Measurements from ENCODE around the gene SNX24.

Gene SNX24

GRCh38 chr5:122943050-122943698 is 97.8 kb downstream of the SNX24 start:
- no peaks in the 10 kb centered on the region for H3K9me3 ChIP-seq (ENCODE audit: control insufficient read depth, insufficient read depth, low read depth, low read length)
- H3K4me1 ChIP-seq (ENCODE audit: control insufficient read depth, insufficient read depth, low read length), result peaks cover 3% of the 10 kb centered on the region
- no peak overlapping the region for H3K4me3 ChIP-seq (ENCODE audit: low read depth, low read length)
- no peaks in the 10 kb centered on the region for H3K36me3 ChIP-seq (ENCODE audit: control insufficient read depth in 2 of 2, insufficient read depth in 1 of 2, low read length in 2 of 2)
- H3K27ac ChIP-seq (ENCODE audit: extremely low read depth, low read depth, low read length), result no peak overlapping the region
- ChIA-PET POLR2A (no interaction called here), CTCF (no interaction called here)
- TF ChIP-seq, protein P1, sequence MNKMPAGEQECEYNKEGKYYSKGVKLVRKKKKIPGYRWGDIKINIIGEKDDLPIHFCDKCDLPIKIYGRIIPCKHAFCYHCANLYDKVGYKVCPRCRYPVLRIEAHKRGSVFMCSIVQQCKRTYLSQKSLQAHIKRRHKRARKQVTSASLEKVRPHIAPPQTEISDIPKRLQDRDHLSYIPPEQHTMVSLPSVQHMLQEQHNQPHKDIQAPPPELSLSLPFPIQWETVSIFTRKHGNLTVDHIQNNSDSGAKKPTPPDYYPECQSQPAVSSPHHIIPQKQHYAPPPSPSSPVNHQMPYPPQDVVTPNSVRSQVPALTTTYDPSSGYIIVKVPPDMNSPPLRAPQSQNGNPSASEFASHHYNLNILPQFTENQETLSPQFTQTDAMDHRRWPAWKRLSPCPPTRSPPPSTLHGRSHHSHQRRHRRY (tag by site-specific recombination; IDR thresholded peaks at IDR 0.05), result no peak
- TF ChIP-seq ZIC2 (tag by site-specific recombination; IDR thresholded peaks at IDR 0.05) (peak; percentile 37; the same call in 1 of the 2 replicates), ZNF830 (tag by site-specific recombination; IDR thresholded peaks at IDR 0.05; ENCODE audit: low read depth) (no peak), ZNF404 (tag by site-specific recombination; IDR thresholded peaks at IDR 0.05) (no peak), ZNF623 (tag by site-specific recombination; IDR thresholded peaks at IDR 0.05) (no peak), GLI2 (tag by site-specific recombination; IDR thresholded peaks at IDR 0.05; ENCODE audit: borderline replicate concordance, low read depth) (no peak), ZNF76 (tag by site-specific recombination; IDR thresholded peaks at IDR 0.05; ENCODE audit: borderline replicate concordance, low read depth) (no peak)

DNA sequence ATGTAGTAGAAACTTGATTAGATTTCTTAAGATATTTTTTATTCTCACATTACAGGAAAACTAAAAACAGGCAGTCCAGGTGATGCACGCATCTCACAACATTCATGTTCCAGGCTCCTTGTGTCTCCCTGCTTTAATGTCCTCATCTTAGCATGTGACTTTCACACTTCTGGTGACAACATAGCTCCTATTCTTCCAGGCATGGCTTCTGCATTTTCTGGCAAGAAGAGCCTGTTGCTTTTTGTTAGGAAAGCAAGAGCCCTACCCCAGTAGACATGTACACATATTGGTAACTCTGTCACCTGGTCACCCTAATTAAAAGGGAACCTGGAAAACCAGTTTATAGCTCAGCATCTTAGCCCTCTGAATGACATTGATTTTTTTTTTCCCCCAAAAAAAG is 98.6 kb downstream of the SNX24 start:
- peaks cover 3% of the 10 kb centered on the region for H3K4me1 ChIP-seq (ENCODE audit: control insufficient read depth, insufficient read depth, low read length)
- TF ChIP-seq SP3 (tag by site-specific recombination; IDR thresholded peaks at IDR 0.05), result no peak
- TF ChIP-seq SCRT2 (tag by site-specific recombination; IDR thresholded peaks at IDR 0.05), result 0 out of 2 replicates have a peak, but pooled peaks have one; percentile 19
- no peak for TF ChIP-seq EGR2 (tag by site-specific recombination; IDR thresholded peaks at IDR 0.05; ENCODE audit: low read depth)
- TF ChIP-seq ZNF580 (tag by site-specific recombination; IDR thresholded peaks at IDR 0.05), result no peak
- TF ChIP-seq MYNN (tag by site-specific recombination; IDR thresholded peaks at IDR 0.05; ENCODE audit: borderline replicate concordance), result no peak
- no peak for TF ChIP-seq ZNF280D (tag by site-specific recombination; IDR thresholded peaks at IDR 0.05)
- no peak overlapping the region for H3K4me3 ChIP-seq (ENCODE audit: low read depth, low read length)
- H3K9me3 ChIP-seq (ENCODE audit: control insufficient read depth, insufficient read depth, low read depth, low read length), result no peaks in the 10 kb centered on the region
- H3K36me3 ChIP-seq (ENCODE audit: control insufficient read depth in 2 of 2, insufficient read depth in 1 of 2, low read length in 2 of 2), result no peaks in the 10 kb centered on the region
- POLR2A ChIA-PET, result no interaction called here
- CTCF ChIA-PET, result no interaction called here
- no peak overlapping the region for H3K27ac ChIP-seq (ENCODE audit: extremely low read depth, low read depth, low read length)

DNA sequence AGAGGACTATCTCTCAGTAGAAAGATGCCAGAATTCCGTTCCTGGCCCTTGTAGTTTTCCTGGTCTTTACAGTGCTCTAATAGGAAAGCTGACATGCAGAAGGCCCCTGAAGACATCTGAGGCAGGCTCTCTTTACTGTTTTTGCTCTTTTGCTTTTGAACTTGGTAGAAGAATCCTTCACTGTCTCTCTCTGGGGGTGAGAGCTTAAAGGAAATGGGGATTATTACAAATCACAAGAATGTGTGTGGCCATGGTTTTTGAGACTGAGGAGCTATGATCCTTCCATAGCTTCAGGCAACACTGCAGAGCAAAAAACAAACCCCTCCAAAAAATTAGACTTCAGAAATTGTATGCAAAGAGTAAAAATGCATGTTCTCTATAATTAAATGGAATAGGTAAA is 102.0 kb downstream of the SNX24 start:
- no peaks in the 10 kb centered on the region for H3K9me3 ChIP-seq (ENCODE audit: control insufficient read depth, insufficient read depth, low read depth, low read length)
- POLR2A ChIA-PET, result no interaction called here
- peaks cover 2% of the 10 kb centered on the region for H3K4me1 ChIP-seq (ENCODE audit: control insufficient read depth, insufficient read depth, low read length)
- H3K27ac ChIP-seq (ENCODE audit: extremely low read depth, low read depth, low read length), result no peak overlapping the region
- no peaks in the 10 kb centered on the region for H3K36me3 ChIP-seq (ENCODE audit: control insufficient read depth in 2 of 2, insufficient read depth in 1 of 2, low read length in 2 of 2)
- CTCF ChIA-PET, result interaction anchor here (1.0 kb wide), 1 partner anchor 38 kb away, joined by 3 read pairs; no protein-coding TSS in a partner anchor
- no peak overlapping the region for H3K4me3 ChIP-seq (ENCODE audit: low read depth, low read length)
- TF ChIP-seq ZNF529 (tag by site-specific recombination; IDR thresholded peaks at IDR 0.05; ENCODE audit: insufficient replicate concordance) (no peak), ZSCAN16 (tag by site-specific recombination; IDR thresholded peaks at IDR 0.05) (no peak), ZBTB20 (tag by site-specific recombination; IDR thresholded peaks at IDR 0.05) (no peak), ZBTB7A (tag by site-specific recombination; IDR thresholded peaks at IDR 0.05; ENCODE audit: low read depth) (no peak), ZNF549 (tag by site-specific recombination; IDR thresholded peaks at IDR 0.05) (no peak), TRIM28 (IDR thresholded peaks at IDR 0.05; ENCODE audit: borderline replicate concordance, low read length) (no peak), ZNF133 (tag by site-specific recombination; IDR thresholded peaks at IDR 0.05) (no peak)
- TF ChIP-seq, protein P2, sequence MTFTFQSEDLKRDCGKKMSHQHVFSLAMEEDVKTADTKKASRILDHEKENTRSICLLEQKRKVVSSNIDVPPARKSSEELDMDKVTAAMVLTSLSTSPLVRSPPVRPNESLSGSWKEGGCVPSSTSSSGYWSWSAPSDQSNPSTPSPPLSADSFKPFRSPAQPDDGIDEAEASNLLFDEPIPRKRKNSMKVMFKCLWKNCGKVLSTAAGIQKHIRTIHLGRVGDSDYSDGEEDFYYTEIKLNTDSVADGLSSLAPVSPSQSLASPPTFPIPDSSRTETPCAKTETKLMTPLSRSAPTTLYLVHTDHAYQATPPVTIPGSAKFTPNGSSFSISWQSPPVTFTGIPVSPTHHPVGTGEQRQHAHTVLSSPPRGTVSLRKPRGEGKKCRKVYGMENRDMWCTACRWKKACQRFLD (tag by site-specific recombination; IDR thresholded peaks at IDR 0.05), result no peak
- TF ChIP-seq, protein P3, sequence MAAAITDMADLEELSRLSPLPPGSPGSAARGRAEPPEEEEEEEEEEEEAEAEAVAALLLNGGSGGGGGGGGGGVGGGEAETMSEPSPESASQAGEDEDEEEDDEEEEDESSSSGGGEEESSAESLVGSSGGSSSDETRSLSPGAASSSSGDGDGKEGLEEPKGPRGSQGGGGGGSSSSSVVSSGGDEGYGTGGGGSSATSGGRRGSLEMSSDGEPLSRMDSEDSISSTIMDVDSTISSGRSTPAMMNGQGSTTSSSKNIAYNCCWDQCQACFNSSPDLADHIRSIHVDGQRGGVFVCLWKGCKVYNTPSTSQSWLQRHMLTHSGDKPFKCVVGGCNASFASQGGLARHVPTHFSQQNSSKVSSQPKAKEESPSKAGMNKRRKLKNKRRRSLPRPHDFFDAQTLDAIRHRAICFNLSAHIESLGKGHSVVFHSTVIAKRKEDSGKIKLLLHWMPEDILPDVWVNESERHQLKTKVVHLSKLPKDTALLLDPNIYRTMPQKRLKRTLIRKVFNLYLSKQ (tag by site-specific recombination; IDR thresholded peaks at IDR 0.05; ENCODE audit: borderline replicate concordance), result no peak
- TF ChIP-seq, protein P4, sequence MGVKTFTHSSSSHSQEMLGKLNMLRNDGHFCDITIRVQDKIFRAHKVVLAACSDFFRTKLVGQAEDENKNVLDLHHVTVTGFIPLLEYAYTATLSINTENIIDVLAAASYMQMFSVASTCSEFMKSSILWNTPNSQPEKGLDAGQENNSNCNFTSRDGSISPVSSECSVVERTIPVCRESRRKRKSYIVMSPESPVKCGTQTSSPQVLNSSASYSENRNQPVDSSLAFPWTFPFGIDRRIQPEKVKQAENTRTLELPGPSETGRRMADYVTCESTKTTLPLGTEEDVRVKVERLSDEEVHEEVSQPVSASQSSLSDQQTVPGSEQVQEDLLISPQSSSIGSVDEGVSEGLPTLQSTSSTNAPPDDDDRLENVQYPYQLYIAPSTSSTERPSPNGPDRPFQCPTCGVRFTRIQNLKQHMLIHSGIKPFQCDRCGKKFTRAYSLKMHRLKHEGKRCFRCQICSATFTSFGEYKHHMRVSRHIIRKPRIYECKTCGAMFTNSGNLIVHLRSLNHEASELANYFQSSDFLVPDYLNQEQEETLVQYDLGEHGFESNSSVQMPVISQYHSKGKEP (tag by site-specific recombination; IDR thresholded peaks at IDR 0.05), result no peak

Data from HEK293 (cell line).